Superior temporal gyrus (tissue), 1 donor: ENCODE data around the gene TTC3.

Experiments used
- DNase-seq: peaks from one replicate; pipeline ENCODE4 v3.0.0-alpha.2; 2016; ENCODE audit errors: extremely low spot score

TTC3 gene

GRCh38 chr21:37059181-37059580, 13.9 kb upstream of the TTC3 start:
- no peak for DNase-seq

GRCh38 chr21:37060296-37060695, 12.8 kb upstream of the TTC3 start:
- DNase-seq, result peak; percentile 69

- DNase-seq, result no peak
Measured at GRCh38 chr21:37061926-37062592, 11.0 kb upstream of the TTC3 start.

GRCh38 chr21:37062593-37062935, 10.5 kb upstream of the TTC3 start:
- DNase-seq, result no peak

GRCh38 chr21:37063433-37063832, 9.6 kb upstream of the TTC3 start:
- DNase-seq, result no peak

- DNase-seq, result no peak
Measured at GRCh38 chr21:37064841-37065240, 8.2 kb upstream of the TTC3 start.

- DNase-seq, result no peak
Measured at GRCh38 chr21:37065561-37066177, 7.4 kb upstream of the TTC3 start.

GRCh38 chr21:37071561-37072273, 1.3 kb upstream of the TTC3 start:
- DNase-seq, result peak; percentile 64

GRCh38 chr21:37072274-37072987, 623 bp upstream of the TTC3 start:
- DNase-seq, result peak; percentile 92

- peak; percentile 78 for DNase-seq
Measured at GRCh38 chr21:37073417-37074196, 553 bp downstream of the TTC3 start.

- no peak for DNase-seq
Measured at GRCh38 chr21:37074197-37074510, 1.1 kb downstream of the TTC3 start.

- DNase-seq, result no peak
Measured at GRCh38 chr21:37074546-37074945, 1.5 kb downstream of the TTC3 start.

- no peak for DNase-seq
Measured at GRCh38 chr21:37075214-37075770, 2.2 kb downstream of the TTC3 start.

GRCh38 chr21:37076087-37076850, 3.2 kb downstream of the TTC3 start:
- DNase-seq, result no peak

GRCh38 chr21:37077403-37077802, 4.3 kb downstream of the TTC3 start:
- no peak for DNase-seq

- no peak for DNase-seq
Measured at GRCh38 chr21:37079211-37079824, 6.3 kb downstream of the TTC3 start.

- no peak for DNase-seq
Measured at GRCh38 chr21:37082375-37082774, 9.3 kb downstream of the TTC3 start.

- DNase-seq, result no peak
Measured at GRCh38 chr21:37082856-37083528, 9.9 kb downstream of the TTC3 start.

- no peak for DNase-seq
Measured at GRCh38 chr21:37085726-37086125, 12.7 kb downstream of the TTC3 start.

- peak; percentile 76 for DNase-seq
Measured at GRCh38 chr21:37087188-37087587, 14.1 kb downstream of the TTC3 start.
